ENCODE results near the gene SF3B6. TPM values are rescaled to one million over a fixed set of nuclear protein-coding genes. Genes with fewer than 3 reads are reported as not detected.

The SF3B6 gene, protein sequence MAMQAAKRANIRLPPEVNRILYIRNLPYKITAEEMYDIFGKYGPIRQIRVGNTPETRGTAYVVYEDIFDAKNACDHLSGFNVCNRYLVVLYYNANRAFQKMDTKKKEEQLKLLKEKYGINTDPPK
- total RNA-seq = 134 and 155 TPM in 2 replicates
- 206 and 210 TPM in 2 replicates for polyA plus RNA-seq
- 151 and 185 TPM in 2 replicates for polyA plus RNA-seq (2012)
- polyA minus RNA-seq (ENCODE audit: low replicate concordance) = 3.1 and 11.0 TPM in 2 replicates

DNA sequence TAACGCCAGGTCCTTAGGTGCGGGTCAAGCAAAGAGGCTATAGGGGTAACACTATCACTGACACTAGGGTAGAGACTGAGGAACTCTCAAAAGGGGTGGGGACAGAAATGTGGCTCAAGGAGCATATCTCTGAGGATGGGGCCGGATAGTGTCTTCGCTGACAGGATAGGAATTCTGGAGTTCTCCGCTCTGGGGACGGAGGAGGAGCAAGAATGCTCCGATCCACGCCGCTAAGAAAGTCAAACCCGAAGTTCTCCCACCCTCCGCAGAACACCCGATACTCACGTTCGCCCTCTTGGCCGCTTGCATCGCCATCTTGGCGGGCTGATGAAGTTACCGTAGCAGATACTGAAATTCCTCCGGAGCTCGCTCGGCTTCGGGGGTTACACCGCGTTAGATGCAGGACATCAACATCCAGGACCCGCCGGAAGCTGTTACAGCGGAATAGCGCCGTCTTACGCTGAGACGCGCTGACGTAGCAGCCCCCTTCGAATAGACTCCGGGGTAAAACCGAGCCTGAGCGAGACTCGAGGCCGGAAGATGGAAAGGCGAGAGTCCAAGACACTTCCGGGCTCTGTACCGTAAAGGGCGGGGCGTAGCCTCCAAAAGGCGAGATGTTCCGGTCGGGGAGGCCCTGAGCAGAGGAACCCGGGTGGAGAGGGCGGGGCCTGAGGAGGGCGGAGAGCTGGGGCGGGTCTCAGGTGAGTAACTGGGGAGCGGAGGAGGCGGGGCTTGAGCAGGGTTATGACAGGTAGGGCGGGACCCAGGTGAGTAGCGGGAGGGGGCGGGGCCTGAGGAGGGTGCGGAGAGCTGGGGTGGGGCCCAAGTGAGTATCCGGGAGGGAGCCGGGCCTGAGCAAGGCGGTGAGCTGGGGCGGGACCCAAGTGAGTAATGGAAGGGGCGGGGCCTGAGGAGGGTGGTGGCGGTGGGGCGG is at the start of gene SF3B6:
SF3B6 (minus strand) TSS at position 412 of the 934 bp plus-strand sequence; CDS start at position 315, 97 bp downstream.
- Histone ChIP-seq H3K79me2 (ENCODE audit: control insufficient read depth, insufficient read depth, low read length) (peaks cover 14% of the 10 kb centered on the region), H3K27me3 (ENCODE audit: control insufficient read depth, insufficient read depth, low read length) (no peaks in the 10 kb centered on the region), H3K9me3 (ENCODE audit: control insufficient read depth, insufficient read depth, low read depth, low read length) (no peaks in the 10 kb centered on the region), H2AFZ (ENCODE audit: low read length) (peak within 1 kb of the TSS; percentile 97), H3K4me2 (ENCODE audit: extremely low read depth, insufficient read depth, low read length) (peak within 1 kb of the TSS; percentile 95), H4K20me1 (ENCODE audit: control insufficient read depth, extremely low read depth, insufficient read depth, low read length) (no peaks in the 10 kb centered on the region), H3K4me3 (replicated peaks in 1 of 4; ENCODE audit: control extremely low read depth in 1 of 4, insufficient read depth in 1 of 4, low read depth in 3 of 4, low read length in 4 of 4) (peak within 1 kb of the TSS; percentile 70 to 100 (median 98)), H3K4me1 (ENCODE audit: control insufficient read depth, extremely low read depth, insufficient read depth, low read length) (peaks cover 3% of the 10 kb centered on the region), H3K9ac (ENCODE audit: insufficient read depth, low read length) (peak within 1 kb of the TSS; percentile 83), H3K36me3 (ENCODE audit: control insufficient read depth, insufficient read depth, low read length) (peaks cover 4% of the 10 kb centered on the region), H3K27ac (ENCODE audit: insufficient read depth, low read length) (peak within 1 kb of the TSS; percentile 84)
- TF ChIP-seq, protein P1, sequence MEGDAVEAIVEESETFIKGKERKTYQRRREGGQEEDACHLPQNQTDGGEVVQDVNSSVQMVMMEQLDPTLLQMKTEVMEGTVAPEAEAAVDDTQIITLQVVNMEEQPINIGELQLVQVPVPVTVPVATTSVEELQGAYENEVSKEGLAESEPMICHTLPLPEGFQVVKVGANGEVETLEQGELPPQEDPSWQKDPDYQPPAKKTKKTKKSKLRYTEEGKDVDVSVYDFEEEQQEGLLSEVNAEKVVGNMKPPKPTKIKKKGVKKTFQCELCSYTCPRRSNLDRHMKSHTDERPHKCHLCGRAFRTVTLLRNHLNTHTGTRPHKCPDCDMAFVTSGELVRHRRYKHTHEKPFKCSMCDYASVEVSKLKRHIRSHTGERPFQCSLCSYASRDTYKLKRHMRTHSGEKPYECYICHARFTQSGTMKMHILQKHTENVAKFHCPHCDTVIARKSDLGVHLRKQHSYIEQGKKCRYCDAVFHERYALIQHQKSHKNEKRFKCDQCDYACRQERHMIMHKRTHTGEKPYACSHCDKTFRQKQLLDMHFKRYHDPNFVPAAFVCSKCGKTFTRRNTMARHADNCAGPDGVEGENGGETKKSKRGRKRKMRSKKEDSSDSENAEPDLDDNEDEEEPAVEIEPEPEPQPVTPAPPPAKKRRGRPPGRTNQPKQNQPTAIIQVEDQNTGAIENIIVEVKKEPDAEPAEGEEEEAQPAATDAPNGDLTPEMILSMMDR (conservative IDR thresholded peaks at IDR 0.05 in 1 of 2, IDR thresholded peaks at IDR 0.05 in 1 of 2; ENCODE audit: low read depth in 1 of 2, low read length in 2 of 2) = no peak
- peak; percentile 98 to 99 for DNase-seq (ENCODE audit: low read depth in 2 of 2)

DNA sequence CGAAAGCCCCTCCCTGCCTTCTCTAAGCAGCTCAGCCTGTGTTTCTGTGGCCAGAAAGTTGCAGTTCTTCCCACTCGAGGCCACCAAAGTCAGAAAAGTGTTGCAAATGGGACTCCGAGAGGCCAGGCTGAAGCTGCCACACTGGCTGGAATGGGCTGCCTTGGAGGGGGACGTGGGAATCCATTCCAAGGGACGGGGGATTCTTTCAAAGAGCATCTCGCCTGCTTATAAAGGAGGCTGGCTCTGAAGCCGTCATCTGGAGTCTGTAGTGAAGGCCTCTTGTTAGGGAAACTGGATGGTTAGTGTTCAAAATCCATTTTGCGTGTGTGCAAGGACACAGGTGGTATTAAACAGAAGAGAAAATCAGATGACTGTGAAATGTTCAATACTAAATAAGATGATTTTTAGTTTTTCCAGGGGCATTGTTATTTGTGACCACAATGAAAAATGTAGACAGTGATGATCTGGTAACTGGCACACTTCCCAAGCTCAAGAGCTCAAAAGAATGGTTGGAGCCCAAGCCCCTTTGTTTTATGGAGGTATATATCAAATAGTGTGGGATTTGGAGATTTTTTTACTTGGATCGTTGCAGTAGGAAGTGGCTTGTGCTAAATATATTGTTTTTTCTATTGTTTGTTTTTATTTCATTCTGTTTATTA is 47.9 kb upstream of the SF3B6 start:
- peak; percentile 56 to 66 for DNase-seq (ENCODE audit: low read depth in 2 of 2)
- Histone ChIP-seq H3K27ac (ENCODE audit: insufficient read depth, low read length) (peak overlapping the region; percentile 77), H3K4me1 (ENCODE audit: control insufficient read depth, extremely low read depth, insufficient read depth, low read length) (no peaks in the 10 kb centered on the region), H3K79me2 (ENCODE audit: control insufficient read depth, insufficient read depth, low read length) (no peaks in the 10 kb centered on the region), H3K9ac (ENCODE audit: insufficient read depth, low read length) (peak overlapping the region; percentile 77), H3K4me3 (replicated peaks in 1 of 4; ENCODE audit: control extremely low read depth in 1 of 4, insufficient read depth in 1 of 4, low read depth in 3 of 4, low read length in 4 of 4) (peak overlapping the region; percentile 47 to 79 (median 58)), H4K20me1 (ENCODE audit: control insufficient read depth, extremely low read depth, insufficient read depth, low read length) (no peaks in the 10 kb centered on the region), H3K4me2 (ENCODE audit: extremely low read depth, insufficient read depth, low read length) (peak overlapping the region; percentile 98), H3K9me3 (ENCODE audit: control insufficient read depth, insufficient read depth, low read depth, low read length) (no peaks in the 10 kb centered on the region), H2AFZ (ENCODE audit: low read length) (peak overlapping the region; percentile 88), H3K27me3 (ENCODE audit: control insufficient read depth, insufficient read depth, low read length) (no peaks in the 10 kb centered on the region), H3K36me3 (ENCODE audit: control insufficient read depth, insufficient read depth, low read length) (no peaks in the 10 kb centered on the region)
- TF ChIP-seq, protein P1 (conservative IDR thresholded peaks at IDR 0.05 in 1 of 2, IDR thresholded peaks at IDR 0.05 in 1 of 2; ENCODE audit: low read depth in 1 of 2, low read length in 2 of 2) = no peak
- no peak for TF ChIP-seq EZH2 (IDR thresholded peaks at IDR 0.05; ENCODE audit: low read length, missing control alignments)

All from fibroblast of lung (primary cell).